ENCODE measurements around the gene UFD1. TPM values are rescaled to one million over a fixed set of nuclear protein-coding genes. Genes with fewer than 3 reads are reported as not detected.
"Not testable (repeated sequence)": the region's sequence is repeated elsewhere in the genome, so short reads cannot be mapped to it uniquely, and the experiment has no call there.

The UFD1 gene
- total RNA-seq, 1 donor from 2014 or later = 37.7 TPM

- DNase-seq (ENCODE audit: low spot score) = no peak
- peaks cover 32% of the 10 kb centered on the region for H3K36me3 Mint-ChIP-seq
- H3K27ac ChIP-seq = peak overlapping the region; percentile 83
Observed at GRCh38 chr22:19446603-19447329, 32.2 kb downstream of the UFD1 start.

GRCh38 chr22:19445279-19445982, 33.6 kb downstream of the UFD1 start:
- H3K4me1 Mint-ChIP-seq = peaks cover 34% of the 10 kb centered on the region
- Histone ChIP-seq H3K4me2 (peak overlapping the region; percentile 95), H3F3A (ENCODE audit: low read depth) (peaks cover 37% of the 10 kb centered on the region), H4K20me1 (ENCODE audit: low read depth) (peaks cover 61% of the 10 kb centered on the region), H3K4me1 (peaks cover 14% of the 10 kb centered on the region), H3K79me2 (ENCODE audit: low read depth) (peaks cover 78% of the 10 kb centered on the region)
- H3K9me3 Mint-ChIP-seq; H2AFZ ChIP-seq (replicated peaks); H3K9ac ChIP-seq; H3K27ac Mint-ChIP-seq; H3K9me3 ChIP-seq (ENCODE audit: low read depth); H3K27ac ChIP-seq; H3K27me3 Mint-ChIP-seq (ENCODE audit: insufficient read depth, low read depth); DNase-seq (ENCODE audit: low spot score); H3K4me3 ChIP-seq; H3K36me3 ChIP-seq; H3K27me3 ChIP-seq: not testable (repeated sequence)
- peaks cover 28% of the 10 kb centered on the region for H3K36me3 Mint-ChIP-seq
- peak overlapping the region; percentile 55 for H3K4me3 Mint-ChIP-seq

More at GRCh38 chr22:19446603-19447329, 32.2 kb downstream of the UFD1 start:
- Histone ChIP-seq H3K4me2 (peak overlapping the region; percentile 95), H3K27me3 (no peaks in the 10 kb centered on the region), H3K79me2 (ENCODE audit: low read depth) (peaks cover 66% of the 10 kb centered on the region), H3K9me3 (ENCODE audit: low read depth) (no peaks in the 10 kb centered on the region), H2AFZ (replicated peaks) (peak overlapping the region; percentile 37), H3K4me3 (peak overlapping the region; percentile 81), H3K4me1 (peaks cover 14% of the 10 kb centered on the region), H4K20me1 (ENCODE audit: low read depth) (peaks cover 50% of the 10 kb centered on the region), H3K36me3 (no peaks in the 10 kb centered on the region), H3K9ac (peak overlapping the region; percentile 72), H3F3A (ENCODE audit: low read depth) (peaks cover 37% of the 10 kb centered on the region)
- H3K27me3 Mint-ChIP-seq (ENCODE audit: insufficient read depth, low read depth) = peaks cover 4% of the 10 kb centered on the region
- peaks cover 34% of the 10 kb centered on the region for H3K4me1 Mint-ChIP-seq
- TF ChIP-seq EZH2phosphoT487 (IDR thresholded peaks at IDR 0.05) (no peak), CTCF (IDR thresholded peaks at IDR 0.05) (no peak), EZH2 (IDR thresholded peaks at IDR 0.05) (no peak)
- H3K4me3 Mint-ChIP-seq = peak overlapping the region; percentile 92
- peak overlapping the region; percentile 13 for H3K27ac Mint-ChIP-seq
- H3K9me3 Mint-ChIP-seq = no peaks in the 10 kb centered on the region

- H4K20me1 ChIP-seq (ENCODE audit: low read depth) = peaks cover 64% of the 10 kb centered on the region
Observed at GRCh38 chr22:19443544-19444211, 35.3 kb downstream of the UFD1 start.

More at GRCh38 chr22:19443544-19444211, 35.3 kb downstream of the UFD1 start:
- Histone ChIP-seq H3K4me3 (no peak overlapping the region), H3K9ac (no peak overlapping the region), H3K27ac (no peak overlapping the region), H3K4me2 (no peak overlapping the region), H3K27me3 (no peaks in the 10 kb centered on the region), H3K9me3 (ENCODE audit: low read depth) (no peaks in the 10 kb centered on the region), H3K4me1 (peaks cover 13% of the 10 kb centered on the region), H2AFZ (replicated peaks) (no peak overlapping the region), H3K36me3 (no peaks in the 10 kb centered on the region), H3K79me2 (ENCODE audit: low read depth) (peaks cover 85% of the 10 kb centered on the region), H3F3A (ENCODE audit: low read depth) (peaks cover 21% of the 10 kb centered on the region)
- no peaks in the 10 kb centered on the region for H3K9me3 Mint-ChIP-seq
- TF ChIP-seq EZH2 (IDR thresholded peaks at IDR 0.05) (no peak), CTCF (IDR thresholded peaks at IDR 0.05) (no peak), EZH2phosphoT487 (IDR thresholded peaks at IDR 0.05) (no peak)
- no peak for DNase-seq (ENCODE audit: low spot score)
- H3K4me1 Mint-ChIP-seq = peaks cover 28% of the 10 kb centered on the region
- H3K36me3 Mint-ChIP-seq = peaks cover 29% of the 10 kb centered on the region
- H3K27me3 Mint-ChIP-seq (ENCODE audit: insufficient read depth, low read depth) = peaks cover 6% of the 10 kb centered on the region
- no peak overlapping the region for H3K4me3 Mint-ChIP-seq
- H3K27ac Mint-ChIP-seq = no peak overlapping the region
